HG02763 (cell line): ENCODE results near the gene ASF1A.

Source experiments
- ATAC-seq: cut with Tn5 transposase; IDR thresholded peaks from one replicate; pipeline ENCODE4 v1.9.1; 2021; ENCODE audit warnings: mild to moderate bottlenecking, moderate library complexity; ENCODE audit not compliant: unreplicated experiment

Gene ASF1A

GRCh38 chr6:118881440-118882313 lies 12.3 kb upstream of the ASF1A start:
- peak; percentile 79 for ATAC-seq

GRCh38 chr6:118882314-118882905 lies 11.5 kb upstream of the ASF1A start:
- no peak for ATAC-seq

GRCh38 chr6:118886641-118887040 lies 7.3 kb upstream of the ASF1A start:
- ATAC-seq, result no peak

- ATAC-seq, result no peak
These were observed 4.8 kb upstream of the ASF1A start for GRCh38 chr6:118889163-118889562.

- no peak for ATAC-seq
These were observed 2.8 kb upstream of the ASF1A start for GRCh38 chr6:118890997-118891790.

- ATAC-seq, result no peak
These were observed 1.5 kb upstream of the ASF1A start for GRCh38 chr6:118892355-118892991.

GRCh38 chr6:118893064-118893806 lies 717 bp upstream of the ASF1A start:
- ATAC-seq, result peak; percentile 10

GRCh38 chr6:118894425-118895260 lies 691 bp downstream of the ASF1A start:
- peak; percentile 33 for ATAC-seq

- ATAC-seq, result no peak
These were observed 1.3 kb downstream of the ASF1A start for GRCh38 chr6:118895261-118895560.

GRCh38 chr6:118895859-118896258 lies 1.9 kb downstream of the ASF1A start:
- no peak for ATAC-seq

GRCh38 chr6:118896339-118897136 lies 2.6 kb downstream of the ASF1A start:
- ATAC-seq, result no peak

- no peak for ATAC-seq
These were observed 3.4 kb downstream of the ASF1A start for GRCh38 chr6:118897386-118897785.

- ATAC-seq, result no peak
These were observed 6.0 kb downstream of the ASF1A start for GRCh38 chr6:118899948-118900347.

- ATAC-seq, result no peak
These were observed 8.8 kb downstream of the ASF1A start for GRCh38 chr6:118902726-118903125.

GRCh38 chr6:118903138-118903537 lies 9.2 kb downstream of the ASF1A start:
- no peak for ATAC-seq

GRCh38 chr6:118903691-118904090 lies 9.7 kb downstream of the ASF1A start:
- no peak for ATAC-seq

GRCh38 chr6:118905084-118905483 lies 11.1 kb downstream of the ASF1A start:
- ATAC-seq, result no peak

- ATAC-seq, result no peak
These were observed 11.9 kb downstream of the ASF1A start for GRCh38 chr6:118905851-118906250.

GRCh38 chr6:118908441-118908840 lies 14.5 kb downstream of the ASF1A start:
- no peak for ATAC-seq
